Measurements from ENCODE around the gene ACOT7.

The ACOT7 gene

DNA sequence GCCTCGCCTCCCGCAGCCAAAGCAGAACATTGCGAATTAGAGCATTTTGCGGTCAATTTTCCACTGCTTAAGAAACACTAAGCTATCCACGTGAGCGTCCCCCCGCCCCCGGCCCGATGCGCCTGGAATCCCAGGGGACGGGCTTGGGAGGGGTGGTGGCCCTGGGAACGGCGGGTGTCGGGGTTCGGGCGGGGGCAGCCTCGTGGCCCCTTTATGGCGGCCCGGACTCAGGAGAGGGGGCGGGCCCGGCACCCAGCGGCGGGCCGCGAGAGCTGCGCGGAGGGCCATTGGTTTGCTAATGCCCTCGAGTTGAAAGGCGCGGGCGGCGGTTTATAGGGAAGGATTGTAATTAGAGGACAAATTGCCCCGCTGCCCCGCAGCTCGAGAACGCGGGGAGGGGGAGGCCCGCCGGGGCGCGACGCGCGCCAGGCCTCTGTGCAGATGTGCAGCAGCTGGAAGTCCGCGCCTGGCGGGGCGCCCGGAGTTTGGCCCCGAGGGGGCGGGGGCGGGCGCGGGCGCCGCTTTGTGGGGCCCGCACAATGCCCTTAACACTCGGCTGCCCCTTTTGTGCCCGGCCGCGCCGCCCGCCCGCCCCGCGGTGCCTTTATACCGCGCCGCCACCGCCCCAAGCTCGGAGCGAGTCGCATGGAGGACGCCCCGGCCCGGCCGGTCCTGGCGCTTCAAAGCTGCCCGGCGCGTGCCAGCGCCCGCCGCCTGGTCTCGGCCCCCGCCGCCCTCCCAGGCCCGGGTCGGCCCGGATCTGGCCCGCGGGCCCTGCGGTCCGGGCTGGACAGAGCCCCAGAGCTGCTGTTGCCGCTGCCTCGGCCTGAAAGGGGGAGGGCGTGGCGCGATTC lies 151.5 kb downstream of the ACOT7 start:
- no peak for TF ChIP-seq CTCF (IDR thresholded peaks at IDR 0.05)

GRCh38 chr1:6241107-6241886 lies 152.3 kb downstream of the ACOT7 start:
- TF ChIP-seq CTCF (IDR thresholded peaks at IDR 0.05) = no peak

DNA sequence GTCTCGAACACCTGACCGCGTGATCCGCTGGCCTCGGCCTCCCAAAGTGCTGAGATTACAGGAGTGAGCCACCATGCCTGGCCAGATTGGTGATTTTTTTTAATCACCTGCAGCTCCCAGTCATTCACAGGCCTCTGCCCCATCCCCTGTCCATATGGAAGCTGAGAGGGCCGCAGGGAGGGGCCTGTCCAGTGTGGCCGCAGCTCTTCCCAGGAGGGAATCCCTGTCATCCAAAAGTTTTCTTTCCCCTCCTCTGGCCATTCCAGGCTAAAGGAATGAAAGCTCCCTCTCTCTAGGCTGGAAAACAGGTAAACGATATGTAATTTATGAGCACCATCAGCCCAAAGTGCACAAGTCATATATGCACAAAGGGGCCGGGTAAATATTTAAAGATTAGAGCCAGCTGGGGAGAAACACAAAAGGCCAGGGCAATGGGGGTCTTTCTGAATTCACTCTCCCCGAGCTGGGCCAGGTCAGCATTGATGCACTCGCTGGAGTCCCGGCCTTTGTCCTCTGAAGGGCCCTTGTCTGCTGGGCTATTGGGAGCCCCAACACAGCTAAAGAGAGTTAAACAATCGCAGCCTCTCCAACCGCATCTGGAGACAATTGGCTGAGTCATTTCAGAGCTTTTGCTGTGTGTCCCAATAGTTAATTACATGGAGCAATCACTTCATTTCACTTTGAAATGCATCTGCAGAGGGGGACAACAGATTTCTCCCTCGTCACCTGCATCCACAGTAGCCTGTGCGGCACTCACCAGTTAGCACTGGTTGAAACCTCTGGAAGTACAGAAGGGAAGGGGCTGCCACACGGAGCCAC lies 153.4 kb downstream of the ACOT7 start:
- no peak for TF ChIP-seq CTCF (IDR thresholded peaks at IDR 0.05)

DNA sequence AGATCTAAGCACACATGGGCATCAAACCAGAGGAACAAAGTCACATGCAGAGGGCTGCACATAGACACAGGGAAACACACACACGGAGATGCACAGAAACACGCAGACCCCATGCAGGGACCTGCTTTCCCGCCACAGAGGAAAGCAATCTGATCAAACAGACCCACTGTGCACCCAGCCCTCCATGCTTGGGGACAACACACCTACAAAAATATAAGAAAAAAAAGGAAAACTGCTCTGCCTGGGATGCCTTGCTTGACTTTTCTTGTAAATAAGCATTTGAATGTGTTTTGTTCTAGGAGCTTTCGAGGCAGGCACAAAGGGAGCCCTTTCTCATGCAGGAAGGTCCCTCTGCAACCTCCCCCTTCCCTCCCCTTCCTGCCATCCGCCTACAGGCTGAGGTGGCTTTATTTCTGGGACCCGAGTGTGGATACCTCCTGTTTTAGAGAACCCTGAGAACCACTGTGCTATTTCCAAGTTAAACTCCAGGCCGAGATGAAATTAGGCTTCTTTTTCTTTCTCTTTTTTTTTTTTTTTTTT lies 154.3 kb downstream of the ACOT7 start:
- no peak for TF ChIP-seq CTCF (IDR thresholded peaks at IDR 0.05)

DNA sequence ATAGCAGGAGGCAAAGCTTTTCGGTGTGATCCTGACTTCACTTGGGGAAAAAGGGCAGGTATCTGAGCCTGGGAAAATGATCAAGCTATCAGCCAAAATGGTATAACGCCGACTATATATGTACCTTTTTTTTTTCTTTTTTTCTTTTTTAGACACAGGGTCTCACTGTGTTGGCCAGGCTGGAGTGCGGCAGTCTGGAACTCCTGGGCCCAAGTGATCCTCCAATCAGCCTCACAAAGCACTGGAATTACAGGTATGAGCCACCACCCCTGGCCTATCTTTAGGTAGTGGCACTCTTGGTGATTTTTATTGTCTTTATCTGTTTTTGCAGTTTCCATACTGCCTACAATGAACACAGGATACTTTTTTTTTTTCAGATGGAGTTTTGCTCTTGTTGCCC lies 156.5 kb downstream of the ACOT7 start:
- TF ChIP-seq CTCF (IDR thresholded peaks at IDR 0.05) = no peak

DNA sequence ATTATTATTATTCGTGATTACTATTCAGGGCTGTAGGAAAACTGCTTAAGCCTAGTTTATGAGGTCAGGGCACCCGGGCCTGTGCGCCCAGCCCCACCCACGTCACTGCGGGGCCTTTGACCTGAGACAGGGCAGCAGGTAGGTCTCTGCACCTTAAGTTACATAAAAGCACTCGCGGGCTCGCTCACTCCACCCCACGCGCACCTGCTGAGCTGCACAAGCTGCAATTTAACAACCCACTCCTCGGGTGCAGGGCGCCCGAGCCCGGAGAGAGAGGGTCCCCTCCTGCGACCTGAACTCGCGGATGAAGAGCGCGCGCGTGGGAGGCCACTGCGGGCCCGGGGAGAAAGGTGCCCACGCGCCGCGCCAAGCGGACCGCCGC lies 158.3 kb downstream of the ACOT7 start:
- no peak for TF ChIP-seq CTCF (IDR thresholded peaks at IDR 0.05)
